Activated CD4-positive, alpha-beta T cell treated with anti-CD3 and anti-CD28 coated beads, Interleukin-2, amount 10 ng/mL, durations not matched to agents 24 days and 14 days (primary cell): ENCODE measurements around the gene MAP4K2. TPM values are rescaled to one million over a fixed set of nuclear protein-coding genes. Genes with fewer than 3 reads are reported as not detected.
A peak's percentile ranks its signal among the peaks of the same experiment; 100 is the strongest.

ENCODE experiments used
- DNase-seq: peaks from one replicate; pipeline ENCODE4 v3.0.0; 2022
- H3K27ac Mint-ChIP-seq: one replicate; pipeline ENCODE4 v1.8.0; 2022; ENCODE audit warnings: mild to moderate bottlenecking, mixed read lengths
- H3K27me3 Mint-ChIP-seq: one replicate; pipeline ENCODE4 v1.8.0; 2022; ENCODE audit warnings: mixed read lengths
- H3K36me3 Mint-ChIP-seq: one replicate; pipeline ENCODE4 v1.8.0; 2022; ENCODE audit warnings: low read depth, mild to moderate bottlenecking, mixed read lengths
- H3K4me1 Mint-ChIP-seq: one replicate; pipeline ENCODE4 v1.8.0; 2021; ENCODE audit warnings: mixed read lengths
- H3K4me3 Mint-ChIP-seq: one replicate; pipeline ENCODE4 v1.8.0; 2022; ENCODE audit warnings: mild to moderate bottlenecking, moderate library complexity, mixed read lengths
- H3K9me3 Mint-ChIP-seq: one replicate; pipeline ENCODE4 v1.8.0; 2021; ENCODE audit warnings: mixed read lengths
- intact Hi-C: fragments of 100-400 bp; cut with micrococcal nuclease; formaldehyde crosslinking; loops from one replicate; pipeline ENCODE4 v1.15.1; 2023
- total RNA-seq: library from RNA; stranded (reverse); gene quantifications from 2 replicates; pipeline ENCODE4 v1.2.3, GENCODE V29; 2022

The MAP4K2 gene
- total RNA-seq, 1 donor from 2014 or later: 67.3 TPM

DNA sequence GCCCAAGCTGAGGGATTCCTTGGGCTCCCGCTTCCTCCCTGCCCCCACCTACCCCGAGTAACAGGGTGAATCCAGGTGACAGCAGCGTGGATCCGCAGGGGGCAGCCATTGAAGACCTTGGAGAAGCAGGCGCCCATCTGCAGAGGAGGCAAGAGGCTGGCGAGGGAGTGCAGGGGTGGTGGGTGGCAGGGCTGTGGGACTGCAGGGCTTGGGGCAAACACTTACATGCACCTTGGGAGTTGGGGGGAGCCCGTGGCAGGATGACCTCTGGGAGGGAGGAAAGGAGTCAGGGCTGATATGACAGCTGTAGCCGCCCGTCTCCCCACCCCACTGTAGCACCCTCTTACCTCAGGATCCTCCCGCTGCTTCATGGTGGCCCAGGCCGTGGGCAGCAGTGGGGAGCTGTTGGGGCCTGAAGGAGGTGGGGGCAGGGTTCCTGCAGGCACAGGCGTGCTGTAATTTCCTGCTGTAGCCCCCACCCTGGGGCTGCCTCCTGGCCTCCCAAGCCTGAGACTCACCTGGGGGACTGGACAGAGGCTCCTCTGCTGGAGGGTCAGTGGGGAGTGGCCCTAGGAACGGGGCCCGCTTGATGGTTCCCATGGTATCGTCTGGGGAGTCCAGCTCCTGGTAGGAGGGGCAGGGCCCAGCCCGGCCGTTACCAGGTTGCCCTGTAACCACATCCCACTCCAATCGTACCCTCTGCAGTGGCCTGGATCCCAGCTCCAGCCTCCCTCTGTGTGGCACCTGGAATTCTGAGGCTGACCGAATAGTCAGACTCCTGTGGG lies 6.1 kb downstream of the MAP4K2 start:
- no peak for DNase-seq
- Mint-ChIP-seq H3K36me3 (peaks cover 29% of the 10 kb centered on the region), H3K27ac (no peak overlapping the region), H3K9me3 (no peaks in the 10 kb centered on the region), H3K27me3 (no peaks in the 10 kb centered on the region), H3K4me3 (no peak overlapping the region), H3K4me1 (peaks cover 17% of the 10 kb centered on the region)
- intact Hi-C loops: no loop called here

GRCh38 chr11:64796047-64796756 lies 6.8 kb downstream of the MAP4K2 start:
- H3K4me1 Mint-ChIP-seq: peaks cover 17% of the 10 kb centered on the region
- H3K4me3 Mint-ChIP-seq: no peak overlapping the region
- H3K27me3 Mint-ChIP-seq: no peaks in the 10 kb centered on the region
- no peak for DNase-seq
- H3K9me3 Mint-ChIP-seq: no peaks in the 10 kb centered on the region
- H3K27ac Mint-ChIP-seq: no peak overlapping the region
- intact Hi-C loops: no loop called here
- peaks cover 29% of the 10 kb centered on the region for H3K36me3 Mint-ChIP-seq

DNA sequence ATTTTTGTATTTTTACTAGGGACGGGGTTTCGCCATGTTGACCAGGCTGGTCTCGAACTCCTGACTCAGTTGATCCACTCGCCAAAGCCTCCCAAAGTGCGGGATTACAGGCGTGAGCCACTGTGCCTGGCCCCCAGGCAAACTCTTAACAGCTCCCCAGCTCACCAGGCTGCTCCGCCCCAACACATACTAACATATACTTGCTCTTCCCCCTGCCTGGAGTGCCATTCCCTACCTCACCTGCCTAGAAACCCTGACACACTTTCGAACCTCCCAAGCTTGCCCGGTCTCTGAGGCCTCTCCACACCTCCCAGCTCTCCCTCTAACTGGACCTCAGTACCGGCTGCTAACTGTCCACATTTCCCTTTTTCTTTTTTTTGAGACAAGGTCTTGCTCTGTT lies 8.5 kb downstream of the MAP4K2 start:
- no peak overlapping the region for H3K4me3 Mint-ChIP-seq
- no peak for DNase-seq
- peaks cover 31% of the 10 kb centered on the region for H3K36me3 Mint-ChIP-seq
- peak overlapping the region; percentile 48 for H3K27ac Mint-ChIP-seq
- intact Hi-C loops: no loop called here
- H3K4me1 Mint-ChIP-seq: peaks cover 17% of the 10 kb centered on the region
- no peaks in the 10 kb centered on the region for H3K9me3 Mint-ChIP-seq
- no peaks in the 10 kb centered on the region for H3K27me3 Mint-ChIP-seq

GRCh38 chr11:64793271-64794160 lies 9.5 kb downstream of the MAP4K2 start:
- Mint-ChIP-seq H3K9me3 (no peaks in the 10 kb centered on the region), H3K4me3 (no peak overlapping the region), H3K36me3 (peaks cover 28% of the 10 kb centered on the region)

GRCh38 chr11:64792482-64792881 lies 10.5 kb downstream of the MAP4K2 start:
- no peak overlapping the region for H3K27ac Mint-ChIP-seq
- H3K4me3 Mint-ChIP-seq: no peak overlapping the region
- peaks cover 14% of the 10 kb centered on the region for H3K4me1 Mint-ChIP-seq
- H3K27me3 Mint-ChIP-seq: no peaks in the 10 kb centered on the region
- H3K36me3 Mint-ChIP-seq: peaks cover 31% of the 10 kb centered on the region
- no peak for DNase-seq
- H3K9me3 Mint-ChIP-seq: no peaks in the 10 kb centered on the region
- intact Hi-C loops: no loop called here

More at GRCh38 chr11:64793271-64794160, 9.5 kb downstream of the MAP4K2 start:
- no peak for DNase-seq
- no peaks in the 10 kb centered on the region for H3K27me3 Mint-ChIP-seq
- intact Hi-C loops: no loop called here
- H3K4me1 Mint-ChIP-seq: peaks cover 14% of the 10 kb centered on the region
- H3K27ac Mint-ChIP-seq: peak overlapping the region; percentile 76

GRCh38 chr11:64791781-64792291 lies 11.2 kb downstream of the MAP4K2 start:
- H3K4me3 Mint-ChIP-seq: no peak overlapping the region
- H3K27me3 Mint-ChIP-seq: no peaks in the 10 kb centered on the region
- peaks cover 14% of the 10 kb centered on the region for H3K4me1 Mint-ChIP-seq
- no peaks in the 10 kb centered on the region for H3K9me3 Mint-ChIP-seq
- no peak overlapping the region for H3K27ac Mint-ChIP-seq
- intact Hi-C loops: no loop called here
- no peak for DNase-seq
- peaks cover 31% of the 10 kb centered on the region for H3K36me3 Mint-ChIP-seq

DNA sequence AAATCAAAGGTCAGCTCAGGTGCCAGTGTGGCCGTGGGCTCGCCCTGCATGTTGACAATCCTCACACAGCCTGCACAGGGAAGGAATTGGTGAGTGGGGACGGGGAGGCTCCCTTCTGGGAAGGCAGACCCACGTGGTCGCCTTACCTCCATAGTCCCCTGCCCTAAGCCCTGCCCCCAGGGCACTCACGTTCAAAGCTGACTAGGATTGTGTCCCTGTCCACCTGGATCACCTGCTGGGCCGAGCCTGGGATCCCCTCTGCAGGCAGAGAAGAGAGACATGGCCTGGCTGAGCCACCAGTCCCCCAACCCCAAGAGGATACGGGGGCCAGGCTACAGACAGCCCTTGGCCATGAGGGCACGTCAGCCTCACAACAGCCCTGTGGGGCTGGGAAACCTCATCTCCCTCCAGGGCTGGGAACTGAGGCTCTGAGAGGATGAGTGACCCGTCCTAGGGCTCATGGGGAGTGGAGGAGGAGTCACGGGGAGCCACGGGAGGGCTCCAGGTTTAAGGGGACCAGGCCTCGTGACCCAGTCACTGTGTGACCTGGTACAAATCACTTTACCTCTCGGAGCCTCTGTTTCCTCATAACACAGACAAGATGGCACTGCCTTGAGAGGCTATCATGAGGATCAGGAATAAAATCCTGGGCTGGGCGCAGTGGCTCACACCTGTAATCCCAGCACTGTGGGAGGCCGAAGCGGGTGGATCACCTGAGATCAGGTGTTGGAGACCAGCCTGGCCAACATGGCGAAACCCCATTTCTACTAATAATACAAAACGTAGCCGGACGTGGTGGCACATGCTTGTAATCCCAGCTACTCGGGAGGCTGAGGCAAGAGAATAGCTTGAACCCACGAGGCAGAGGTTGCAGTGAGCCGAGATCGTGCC lies 12.6 kb downstream of the MAP4K2 start:
- H3K4me3 Mint-ChIP-seq: no peak overlapping the region
- intact Hi-C loops: no loop called here

DNA sequence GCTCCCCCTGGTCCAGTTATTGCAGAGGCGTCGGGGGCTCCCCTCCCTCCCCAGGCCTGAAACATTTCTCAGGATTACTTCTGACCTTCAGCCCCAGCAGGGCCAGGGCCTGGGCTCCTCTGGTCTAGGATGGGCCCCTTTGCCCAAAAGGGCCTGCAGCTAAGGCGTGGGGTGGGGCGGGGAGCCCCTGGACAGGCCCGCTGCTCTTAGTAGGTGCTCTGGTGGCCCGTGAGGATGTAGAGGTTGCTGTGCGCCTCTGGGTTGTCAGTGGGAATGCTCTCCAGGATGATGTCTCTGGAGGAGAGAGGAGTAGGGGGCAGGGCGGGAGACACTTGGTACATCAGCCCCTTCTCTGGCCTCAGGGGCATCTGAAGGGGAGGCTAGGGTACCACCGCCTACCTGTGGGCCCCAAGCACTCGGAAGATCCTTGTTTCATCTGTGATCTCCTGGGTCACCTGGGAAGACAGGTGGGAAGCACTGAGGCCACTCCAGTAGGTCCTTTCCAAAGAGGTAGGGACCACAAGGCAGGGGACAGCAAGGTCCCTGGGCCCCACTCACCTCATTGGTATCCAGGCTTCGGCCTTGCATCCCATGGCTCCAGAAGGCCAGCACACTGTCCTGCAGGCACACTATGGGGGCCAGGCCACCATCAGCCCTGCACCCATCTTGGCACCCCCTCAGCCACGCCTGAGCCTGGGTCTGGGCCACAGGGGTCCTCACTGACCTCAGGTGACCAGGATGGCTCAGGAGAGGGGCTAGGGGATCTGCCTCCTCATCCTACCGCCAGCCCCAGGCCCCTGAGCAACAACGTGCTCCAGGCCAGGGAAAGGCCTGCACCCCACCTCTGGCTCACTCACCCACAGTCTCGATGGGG lies 13.4 kb downstream of the MAP4K2 start:
- intact Hi-C loops: no loop called here
- no peaks in the 10 kb centered on the region for H3K27me3 Mint-ChIP-seq
- peaks cover 19% of the 10 kb centered on the region for H3K36me3 Mint-ChIP-seq
- no peak overlapping the region for H3K4me3 Mint-ChIP-seq
- H3K4me1 Mint-ChIP-seq: peaks cover 10% of the 10 kb centered on the region
- no peaks in the 10 kb centered on the region for H3K9me3 Mint-ChIP-seq
- no peak overlapping the region for H3K27ac Mint-ChIP-seq
- no peak for DNase-seq

More for the DNA sequence above, 12.6 kb downstream of the MAP4K2 start:
- no peaks in the 10 kb centered on the region for H3K9me3 Mint-ChIP-seq
- H3K27me3 Mint-ChIP-seq: no peaks in the 10 kb centered on the region
- DNase-seq: no peak
- no peak overlapping the region for H3K27ac Mint-ChIP-seq
- H3K4me1 Mint-ChIP-seq: peaks cover 14% of the 10 kb centered on the region
- H3K36me3 Mint-ChIP-seq: peaks cover 21% of the 10 kb centered on the region

DNA sequence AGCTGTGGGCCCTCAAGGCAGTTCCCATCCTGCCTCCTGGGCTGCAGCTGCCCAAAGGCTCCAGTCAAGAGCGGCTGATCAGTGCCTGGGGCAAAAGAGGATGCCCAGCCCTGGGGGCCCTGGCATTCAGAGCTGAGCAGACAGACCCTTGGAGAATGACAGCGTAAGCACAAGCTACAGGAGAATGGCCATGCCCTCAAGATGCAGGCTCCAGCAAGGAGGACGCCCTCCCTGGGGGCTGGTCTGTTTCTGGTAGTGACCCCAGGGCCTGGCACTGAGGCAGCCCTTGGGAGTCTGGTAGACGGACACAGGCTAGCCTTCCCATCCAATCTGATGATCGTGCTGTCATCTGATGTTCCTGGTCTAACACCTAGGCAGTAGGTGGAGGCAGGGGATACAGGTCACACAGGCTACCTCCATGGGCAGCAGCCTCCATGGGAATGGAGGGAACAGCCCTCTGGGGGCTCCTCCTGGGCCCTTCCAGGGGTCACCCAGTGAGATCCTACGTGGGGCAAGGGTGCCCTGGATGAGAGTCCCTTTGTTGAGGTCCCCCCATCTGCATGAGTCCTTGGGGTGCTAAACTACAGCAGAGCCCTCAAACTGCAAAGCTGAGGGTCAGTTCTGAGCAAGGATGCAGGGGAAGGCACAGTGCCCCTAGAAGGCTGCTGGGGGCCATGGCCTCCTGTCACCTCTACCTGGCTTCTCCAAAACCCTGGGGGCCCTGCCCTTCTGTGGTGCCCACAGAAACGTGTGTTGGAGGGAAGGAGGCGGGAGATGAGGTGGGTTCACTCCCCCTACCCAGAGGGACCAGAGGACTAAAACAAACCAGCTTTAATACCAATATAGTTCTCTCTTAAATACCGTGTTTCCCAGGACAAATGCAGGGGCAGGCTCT lies 14.4 kb downstream of the MAP4K2 start:
- peaks cover 1% of the 10 kb centered on the region for H3K4me1 Mint-ChIP-seq
- H3K4me3 Mint-ChIP-seq: no peak overlapping the region
- no peaks in the 10 kb centered on the region for H3K9me3 Mint-ChIP-seq
- no peak for DNase-seq
- peaks cover 14% of the 10 kb centered on the region for H3K36me3 Mint-ChIP-seq
- intact Hi-C loops: no loop called here
- no peak overlapping the region for H3K27ac Mint-ChIP-seq
- H3K27me3 Mint-ChIP-seq: no peaks in the 10 kb centered on the region

DNA sequence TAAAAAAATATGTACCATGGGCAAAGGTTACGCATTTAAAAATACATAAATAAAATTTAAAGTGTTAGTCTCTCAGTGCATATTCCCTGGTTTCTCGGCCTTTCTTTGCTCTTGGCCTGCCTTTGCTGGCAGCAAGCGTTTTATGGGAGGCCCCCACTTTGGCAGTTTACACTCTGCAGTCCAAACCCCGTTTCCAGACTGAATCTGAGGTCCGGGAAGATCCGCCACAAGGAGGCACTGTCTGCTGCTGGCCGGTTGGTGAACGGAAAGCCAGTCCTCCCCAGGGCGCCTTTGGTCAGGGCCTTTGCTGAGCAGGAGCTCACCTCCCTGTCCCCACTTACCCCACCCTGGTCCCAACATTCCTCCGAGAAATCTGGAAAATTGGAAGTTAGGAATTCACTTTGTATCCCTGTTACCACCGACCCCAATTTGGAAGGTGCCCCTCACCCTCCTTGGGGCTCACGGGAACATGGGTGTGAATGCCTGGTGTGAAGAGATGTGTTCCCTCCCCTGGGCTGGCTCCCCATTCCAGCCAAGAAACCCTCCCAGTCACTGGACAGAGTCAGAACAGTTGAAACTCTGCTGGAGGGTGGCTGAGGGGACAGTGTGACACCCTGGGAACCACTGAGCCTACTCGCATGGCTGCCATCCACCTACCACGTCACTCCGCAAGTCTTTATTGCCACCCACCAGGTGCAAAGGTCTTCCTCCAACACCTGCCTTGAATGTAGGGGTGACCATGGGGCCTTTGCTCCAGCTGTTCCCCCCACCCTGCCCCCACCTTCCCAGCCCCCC lies 15.3 kb downstream of the MAP4K2 start:
- DNase-seq: peak; percentile 89
- Mint-ChIP-seq H3K9me3 (no peaks in the 10 kb centered on the region), H3K36me3 (peaks cover 11% of the 10 kb centered on the region), H3K4me3 (no peak overlapping the region), H3K27ac (no peak overlapping the region), H3K27me3 (no peaks in the 10 kb centered on the region), H3K4me1 (no peaks in the 10 kb centered on the region)
- intact Hi-C loops: no loop called here

- H3K9me3 Mint-ChIP-seq: no peaks in the 10 kb centered on the region
- H3K27ac Mint-ChIP-seq: no peak overlapping the region
- H3K27me3 Mint-ChIP-seq: no peaks in the 10 kb centered on the region
- DNase-seq: no peak
- no peaks in the 10 kb centered on the region for H3K4me1 Mint-ChIP-seq
- H3K4me3 Mint-ChIP-seq: no peak overlapping the region
- intact Hi-C loops: no loop called here
- H3K36me3 Mint-ChIP-seq: peaks cover 13% of the 10 kb centered on the region
Observed at GRCh38 chr11:64786308-64786707, 16.7 kb downstream of the MAP4K2 start.
